H1 (cell line): ENCODE measurements around the gene KRT8. TPM values are rescaled to one million over a fixed set of nuclear protein-coding genes. Genes with fewer than 3 reads are reported as not detected.

ENCODE experiments used
- CBX8 ChIP-seq: fragments of 300-800, 300-1000 bp; sonication (generic); IDR thresholded peaks from 2 replicates; pipeline ENCODE4 v1.7.1; 2016; ENCODE audit warnings: low read depth, low read length, borderline replicate concordance
- SIN3A ChIP-seq, 2 experiments: IDR thresholded peaks in 1 of 2; conservative IDR thresholded peaks in 1 of 2; 2 replicates each; pipeline ENCODE4 v1.6.1; 2011 to 2012; ENCODE audit warnings: low read length in 2 of 2, improper control_type of control experiment in 1 of 2, low read depth in 1 of 2, mild to moderate bottlenecking in 1 of 2
- polyA plus RNA-seq, 7 experiments: library from polyadenylated mRNA; depleted of rRNA in 3 of 7; stranded (reverse) in 5 of 7; unstranded in 2 of 7; fragments of >200 nt in 5 of 7; fragments of 200-250 nt in 2 of 7; gene quantifications; 1 replicate in 5 of 7; 2 replicates in 1 of 7; 4 replicates in 1 of 7; pipeline versions ENCODE4 v1.2.1 to v1.2.3, GENCODE V29; 2011 to 2013; ENCODE audit warnings: missing spikeins in 2 of 7, mixed read lengths in 2 of 7
- total RNA-seq: library from RNA; stranded (reverse); fragmentation: NEBNext Ultra II Directional; extraction: Animal tissue kit (Norgen Biotek cat#: 25700); gene quantifications from 2 replicates; pipeline ENCODE4 v1.2.1, GENCODE V29; 2021

KRT8 gene
- total and polyA plus RNA-seq, 2 of the 8 experiments (the other 6 are each of a cell fraction or from before 2014, with no cell fraction given), result 280 to 290 TPM

GRCh38 chr12:52848661-52849255, 56.1 kb downstream of the KRT8 start, which contains the start of gene KRT78 (continued):
- TF ChIP-seq CBX8 (no peak), SIN3A (conservative IDR thresholded peaks at IDR 0.05 in 1 of 2, IDR thresholded peaks at IDR 0.05 in 1 of 2; ENCODE audit: low read depth in 1 of 2, low read length in 2 of 2) (no peak)
